WTC11 (cell line): Measurements from ENCODE around the gene BPIFB2. TPM values are rescaled to one million over a fixed set of nuclear protein-coding genes. Genes with fewer than 3 reads are reported as not detected.

Source experiments
- ATAC-seq: fragments of 200-7000 bp; cut with Tn5 transposase; 2 replicates; pipeline ENCODE4 v1.10.0; 2021; ENCODE audit warnings: mild to moderate bottlenecking, moderate library complexity
- CTCF ChIA-PET: fragments of 300-600 bp; sonication (Branson Sonifier 250); formaldehyde crosslinking; loops from one replicate; lab custom pipeline; 2021; ENCODE audit warnings: antibody characterized with exemption; lab: Charles Lee
- POLR2A ChIA-PET: fragments of 350-600 bp; sonication (Branson Sonifier 250); formaldehyde crosslinking; loops from one replicate; lab custom pipeline; 2021; ENCODE audit warnings: antibody characterized with exemption; lab: Charles Lee
- DNase-seq: peaks from one replicate; pipeline ENCODE4 v3.0.0; 2021; ENCODE audit warnings: low spot score
- H3K27ac Mint-ChIP-seq: 2 replicates; pipeline ENCODE4 v1.8.0; 2021; ENCODE audit warnings: mixed read lengths
- H3K27me3 Mint-ChIP-seq: 2 replicates; pipeline ENCODE4 v1.8.0; 2021; ENCODE audit warnings: low read depth, mild to moderate bottlenecking, moderate library complexity, mixed read lengths
- H3K36me3 Mint-ChIP-seq: 2 replicates; pipeline ENCODE4 v1.8.0; 2021; ENCODE audit warnings: mixed read lengths
- H3K4me1 Mint-ChIP-seq: 2 replicates; pipeline ENCODE4 v1.8.0; 2022; ENCODE audit warnings: mixed read lengths
- H3K4me3 Mint-ChIP-seq: 2 replicates; pipeline ENCODE4 v1.8.0; 2021; ENCODE audit warnings: mild to moderate bottlenecking, moderate library complexity, mixed read lengths
- H3K9me3 Mint-ChIP-seq: 2 replicates; pipeline ENCODE4 v1.8.0; 2021; ENCODE audit warnings: mixed read lengths
- CREB1 ChIP-seq: sonication (generic); formaldehyde crosslinking; IDR thresholded peaks from 2 replicates; pipeline ENCODE4 v1.8.0; 2023; ENCODE audit warnings: mild to moderate bottlenecking, missing genetic modification reagents
- CREM ChIP-seq: sonication (generic); formaldehyde crosslinking; IDR thresholded peaks from 2 replicates; pipeline ENCODE4 v1.8.1; 2022; ENCODE audit warnings: mild to moderate bottlenecking, missing genetic modification reagents, moderate library complexity
- CTCF ChIP-seq: fragments of 200-600 bp; IDR thresholded peaks from 2 replicates; pipeline ENCODE4 v1.8.0; 2022; ENCODE audit warnings: antibody characterized with exemption
- E2F1 ChIP-seq: sonication (generic); formaldehyde crosslinking; IDR thresholded peaks from 2 replicates; pipeline ENCODE4 v1.8.0; 2022; ENCODE audit warnings: mild to moderate bottlenecking, missing genetic modification reagents
- E2F5 ChIP-seq: sonication (generic); formaldehyde crosslinking; IDR thresholded peaks from 2 replicates; pipeline ENCODE4 v1.8.1; 2022; ENCODE audit warnings: mild to moderate bottlenecking, moderate library complexity, missing genetic modification reagents
- EMX1 ChIP-seq: fragments of 250-450 bp; sonication (Bioruptor Pico); IDR thresholded peaks from 2 replicates; pipeline ENCODE4 v1.8.0; 2021; ENCODE audit warnings: mild to moderate bottlenecking
- FOXP1 ChIP-seq: sonication (generic); formaldehyde crosslinking; IDR thresholded peaks from 2 replicates; pipeline ENCODE4 v1.8.0; 2022; ENCODE audit warnings: missing genetic modification reagents, mild to moderate bottlenecking, moderate library complexity, borderline replicate concordance
- GABPB1 ChIP-seq: sonication (generic); formaldehyde crosslinking; IDR thresholded peaks from 2 replicates; pipeline ENCODE4 v1.8.1; 2023; ENCODE audit warnings: mild to moderate bottlenecking, missing genetic modification reagents
- GRHL2 ChIP-seq: fragments of 250-450 bp; sonication (Bioruptor Pico); IDR thresholded peaks from 2 replicates; pipeline ENCODE4 v1.8.0; 2022; ENCODE audit warnings: mild to moderate bottlenecking, moderate library complexity; ENCODE audit not compliant: insufficient replicate concordance, severe bottlenecking
- HMGXB4 ChIP-seq: sonication (generic); formaldehyde crosslinking; IDR thresholded peaks from 2 replicates; pipeline ENCODE4 v1.8.1; 2023; ENCODE audit warnings: mild to moderate bottlenecking, moderate library complexity, missing genetic modification reagents
- IRF2 ChIP-seq: sonication (generic); formaldehyde crosslinking; IDR thresholded peaks from 2 replicates; pipeline ENCODE4 v1.8.0; 2022; ENCODE audit warnings: low read depth, missing genetic modification reagents, borderline replicate concordance
- JAZF1 ChIP-seq: fragments of 250-450 bp; sonication (Bioruptor Pico); IDR thresholded peaks from 2 replicates; pipeline ENCODE4 v1.9.0; 2021; ENCODE audit warnings: moderate library complexity, mild to moderate bottlenecking, inconsistent platforms
- MXD4 ChIP-seq: fragments of 250-450 bp; sonication (Bioruptor Pico); IDR thresholded peaks from 2 replicates; pipeline ENCODE4 v1.8.0; 2021; ENCODE audit warnings: mild to moderate bottlenecking, moderate library complexity, borderline replicate concordance
- NR1H2 ChIP-seq: sonication (generic); formaldehyde crosslinking; IDR thresholded peaks from 2 replicates; pipeline ENCODE4 v1.9.0; 2021; ENCODE audit warnings: mild to moderate bottlenecking, moderate library complexity, missing genetic modification reagents
- NR2C2 ChIP-seq: sonication (generic); formaldehyde crosslinking; IDR thresholded peaks from 2 replicates; pipeline ENCODE4 v1.8.0; 2022; ENCODE audit warnings: mild to moderate bottlenecking, missing genetic modification reagents
- TEAD1 ChIP-seq: sonication (generic); formaldehyde crosslinking; IDR thresholded peaks from 2 replicates; pipeline ENCODE4 v1.8.0; 2022; ENCODE audit warnings: mild to moderate bottlenecking, missing genetic modification reagents
- USF1 ChIP-seq: sonication (generic); formaldehyde crosslinking; IDR thresholded peaks from 2 replicates; pipeline ENCODE4 v1.8.0; 2022; ENCODE audit warnings: mild to moderate bottlenecking, missing genetic modification reagents
- USF2 ChIP-seq: sonication (generic); formaldehyde crosslinking; IDR thresholded peaks from 2 replicates; pipeline ENCODE4 v1.8.1; 2023; ENCODE audit warnings: mild to moderate bottlenecking, missing genetic modification reagents, moderate library complexity
- ZNF317 ChIP-seq: sonication (generic); formaldehyde crosslinking; IDR thresholded peaks from 2 replicates; pipeline ENCODE4 v1.8.1; 2023; ENCODE audit warnings: low read depth, mild to moderate bottlenecking, moderate library complexity, missing genetic modification reagents, borderline replicate concordance
- total RNA-seq: library from RNA; stranded (reverse); gene quantifications from 3 replicates; pipeline ENCODE4 v1.2.3, GENCODE V29; 2021

Gene BPIFB2
- total RNA-seq, 1 experiment from 2014 or later = 0.09 TPM

GRCh38 chr20:32993496-32994050 lies 13.9 kb upstream of the BPIFB2 start:
- Mint-ChIP-seq H3K27me3 (no peaks in the 10 kb centered on the region), H3K27ac (no peak overlapping the region), H3K4me3 (no peak overlapping the region), H3K4me1 (no peaks in the 10 kb centered on the region), H3K9me3 (no peaks in the 10 kb centered on the region), H3K36me3 (no peaks in the 10 kb centered on the region)
- TF ChIP-seq TEAD1 (CRISPR knock-in tag) (no peak), GRHL2 (CRISPR knock-in tag) (no peak), HMGXB4 (CRISPR knock-in tag) (no peak), USF1 (CRISPR knock-in tag) (no peak), JAZF1 (CRISPR knock-in tag) (no peak), CREM (CRISPR knock-in tag) (no peak)
- ATAC-seq (no peak), DNase-seq (no peak)
- POLR2A ChIA-PET = no interaction called here
- CTCF ChIA-PET = interaction anchor here (1.4 to 4.1 kb wide), 2 partner anchors 12 to 85 kb away, joined by 3 to 51 read pairs; partner anchors contain the start of gene SUN5

GRCh38 chr20:32995802-32996201 lies 11.7 kb upstream of the BPIFB2 start:
- H3K36me3 Mint-ChIP-seq = no peaks in the 10 kb centered on the region
- TF ChIP-seq USF2 = no peak
- no peak for TF ChIP-seq NR2C2 (CRISPR knock-in tag)
- TF ChIP-seq CTCF = 0 out of 2 replicates have a peak, but pooled peaks have one; percentile 20
- POLR2A ChIA-PET = no interaction called here
- DNase-seq (no peak), ATAC-seq (no peak)
- CTCF ChIA-PET = interaction anchor here (0.5 to 4.1 kb wide), 32 partner anchors 9 to 867 kb away, joined by 3 to 51 read pairs (median 5); partner anchors contain the start of genes BPIFB2, EFCAB8 and SUN5
- no peak overlapping the region for H3K4me3 Mint-ChIP-seq
- H3K4me1 Mint-ChIP-seq = no peaks in the 10 kb centered on the region
- H3K27ac Mint-ChIP-seq = no peak overlapping the region
- H3K9me3 Mint-ChIP-seq = no peaks in the 10 kb centered on the region
- H3K27me3 Mint-ChIP-seq = no peaks in the 10 kb centered on the region

GRCh38 chr20:32997431-32997830 lies 10.1 kb upstream of the BPIFB2 start:
- no peaks in the 10 kb centered on the region for H3K9me3 Mint-ChIP-seq
- POLR2A ChIA-PET = no interaction called here
- no peaks in the 10 kb centered on the region for H3K36me3 Mint-ChIP-seq
- no peak for TF ChIP-seq ZNF317 (CRISPR knock-in tag)
- no peak for TF ChIP-seq EMX1 (CRISPR knock-in tag)
- TF ChIP-seq E2F5 = no peak
- no peak for TF ChIP-seq HMGXB4 (CRISPR knock-in tag)
- TF ChIP-seq GABPB1 (CRISPR knock-in tag) = no peak
- TF ChIP-seq FOXP1 (CRISPR knock-in tag) = no peak
- no peak for TF ChIP-seq NR1H2
- TF ChIP-seq E2F1 (CRISPR knock-in tag) = no peak
- no peak for TF ChIP-seq CREB1
- no peak for TF ChIP-seq MXD4 (CRISPR knock-in tag)
- TF ChIP-seq IRF2 (CRISPR knock-in tag) = no peak
- TF ChIP-seq, all 79 proteins: peak for 0
- DNase-seq (no peak), ATAC-seq (no peak)
- H3K27me3 Mint-ChIP-seq = no peaks in the 10 kb centered on the region
- CTCF ChIA-PET = interaction anchor here (1.2 to 4.1 kb wide), 3 partner anchors 8 to 219 kb away, joined by 3 to 51 read pairs (median 3); partner anchors contain the start of gene SUN5
- no peak overlapping the region for H3K4me3 Mint-ChIP-seq
- no peaks in the 10 kb centered on the region for H3K4me1 Mint-ChIP-seq
- no peak overlapping the region for H3K27ac Mint-ChIP-seq
